ENCODE data around the gene PAPSS2.
"Not testable (repeated sequence)": the region's sequence is repeated elsewhere in the genome, so short reads cannot be mapped to it uniquely, and the experiment has no call there.

PAPSS2 gene

DNA sequence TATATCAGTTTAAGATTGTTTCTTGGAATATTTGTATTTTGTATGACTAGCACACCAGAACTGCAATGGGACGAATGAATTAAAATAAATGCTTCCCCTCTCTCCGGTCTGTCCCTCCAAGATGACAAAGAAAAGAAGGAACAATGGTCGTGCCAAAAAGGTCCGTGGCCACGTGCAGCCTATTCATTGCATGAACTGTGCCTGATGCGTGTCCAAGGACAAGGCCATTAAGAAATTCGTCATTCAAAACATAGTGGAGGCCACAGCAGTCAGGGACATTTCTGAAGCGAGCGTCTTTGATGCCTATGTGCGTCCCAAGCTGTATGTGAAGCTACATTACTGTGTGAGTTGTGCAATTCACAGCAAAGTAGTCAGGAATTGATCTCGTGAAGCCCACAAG lies 17.2 kb upstream of the PAPSS2 start:
- no peak overlapping the region for H3K4me3 ChIP-seq (ENCODE audit: severe bottlenecking)
- H3K9me3 ChIP-seq (ENCODE audit: severe bottlenecking), result no peaks in the 10 kb centered on the region
- no peaks in the 10 kb centered on the region for H3K27me3 ChIP-seq (ENCODE audit: insufficient read depth, poor library complexity, severe bottlenecking)
- no peak overlapping the region for H3K27ac ChIP-seq (ENCODE audit: poor library complexity, severe bottlenecking)
- TF ChIP-seq CTCF (IDR thresholded peaks at IDR 0.05; ENCODE audit: poor library complexity, severe bottlenecking), result no peak
- DNase-seq (ENCODE audit: low spot score) (no peak), ATAC-seq (ENCODE audit: low read depth) (no peak)
- peaks cover 4% of the 10 kb centered on the region for H3K4me1 ChIP-seq (ENCODE audit: insufficient read depth, poor library complexity, severe bottlenecking)
- no peaks in the 10 kb centered on the region for H3K36me3 ChIP-seq (ENCODE audit: low read depth)

DNA sequence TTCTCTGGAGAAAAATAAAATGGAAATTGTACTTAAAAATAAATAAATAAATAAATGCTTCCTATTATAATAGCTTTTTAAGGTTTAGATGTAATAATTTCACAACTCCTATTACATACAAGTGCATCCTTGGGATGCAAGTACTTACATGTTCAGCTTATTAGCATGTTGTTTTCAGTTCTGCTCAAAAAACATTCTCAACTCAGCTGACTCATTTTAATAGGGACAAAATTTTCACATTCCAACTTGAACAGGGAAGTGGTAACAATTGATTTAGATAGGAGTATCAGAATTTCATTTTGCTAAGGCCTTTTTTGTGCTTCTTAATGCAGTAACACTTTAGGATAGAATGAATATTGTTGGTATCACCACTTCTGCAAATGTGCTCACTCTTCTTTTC lies 16.7 kb upstream of the PAPSS2 start:
- ATAC-seq (ENCODE audit: low read depth) (0 out of 3 replicates have a peak, but pooled peaks have one; percentile 19), DNase-seq (ENCODE audit: low spot score) (no peak)
- TF ChIP-seq CTCF (IDR thresholded peaks at IDR 0.05; ENCODE audit: poor library complexity, severe bottlenecking), result no peak
- H3K36me3 ChIP-seq (ENCODE audit: low read depth), result no peaks in the 10 kb centered on the region
- no peaks in the 10 kb centered on the region for H3K9me3 ChIP-seq (ENCODE audit: severe bottlenecking)
- no peak overlapping the region for H3K27ac ChIP-seq (ENCODE audit: poor library complexity, severe bottlenecking)
- H3K4me1 ChIP-seq (ENCODE audit: insufficient read depth, poor library complexity, severe bottlenecking), result peaks cover 4% of the 10 kb centered on the region
- H3K4me3 ChIP-seq (ENCODE audit: severe bottlenecking), result no peak overlapping the region
- no peaks in the 10 kb centered on the region for H3K27me3 ChIP-seq (ENCODE audit: insufficient read depth, poor library complexity, severe bottlenecking)

DNA sequence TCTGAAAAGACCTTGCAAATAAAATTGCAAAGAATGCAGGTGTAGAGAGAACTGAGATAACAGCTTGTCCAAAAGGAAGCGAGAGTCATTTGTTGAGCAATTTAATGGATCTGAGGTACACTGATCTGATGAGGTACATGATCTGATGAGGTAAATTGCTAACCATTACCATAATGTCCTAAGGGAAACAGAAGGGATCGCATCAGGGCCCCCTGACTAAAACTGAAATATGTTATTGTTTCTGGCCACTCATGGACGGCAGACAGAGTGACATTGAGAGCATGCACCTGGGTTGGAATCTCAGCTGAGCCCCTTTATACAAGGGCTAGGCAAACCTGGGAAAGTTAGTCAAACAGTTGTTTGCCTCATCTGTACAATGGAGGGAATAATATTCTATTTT lies 15.8 kb upstream of the PAPSS2 start:
- Histone ChIP-seq H3K36me3 (ENCODE audit: low read depth) (no peaks in the 10 kb centered on the region), H3K4me1 (ENCODE audit: insufficient read depth, poor library complexity, severe bottlenecking) (peaks cover 4% of the 10 kb centered on the region), H3K9me3 (ENCODE audit: severe bottlenecking) (no peaks in the 10 kb centered on the region), H3K4me3 (ENCODE audit: severe bottlenecking) (no peak overlapping the region), H3K27me3 (ENCODE audit: insufficient read depth, poor library complexity, severe bottlenecking) (no peaks in the 10 kb centered on the region), H3K27ac (ENCODE audit: poor library complexity, severe bottlenecking) (no peak overlapping the region)
- no peak for TF ChIP-seq CTCF (IDR thresholded peaks at IDR 0.05; ENCODE audit: poor library complexity, severe bottlenecking)
- ATAC-seq (ENCODE audit: low read depth) (no peak), DNase-seq (ENCODE audit: low spot score) (no peak)

- H3K27me3 ChIP-seq (ENCODE audit: insufficient read depth, poor library complexity, severe bottlenecking); ATAC-seq (ENCODE audit: low read depth); DNase-seq (ENCODE audit: low spot score); H3K4me1 ChIP-seq (ENCODE audit: insufficient read depth, poor library complexity, severe bottlenecking); H3K36me3 ChIP-seq (ENCODE audit: low read depth); H3K4me3 ChIP-seq (ENCODE audit: severe bottlenecking); H3K9me3 ChIP-seq (ENCODE audit: severe bottlenecking); H3K27ac ChIP-seq (ENCODE audit: poor library complexity, severe bottlenecking): not testable (repeated sequence)
These were observed 15.2 kb upstream of the PAPSS2 start for GRCh38 chr10:87644500-87644899.

DNA sequence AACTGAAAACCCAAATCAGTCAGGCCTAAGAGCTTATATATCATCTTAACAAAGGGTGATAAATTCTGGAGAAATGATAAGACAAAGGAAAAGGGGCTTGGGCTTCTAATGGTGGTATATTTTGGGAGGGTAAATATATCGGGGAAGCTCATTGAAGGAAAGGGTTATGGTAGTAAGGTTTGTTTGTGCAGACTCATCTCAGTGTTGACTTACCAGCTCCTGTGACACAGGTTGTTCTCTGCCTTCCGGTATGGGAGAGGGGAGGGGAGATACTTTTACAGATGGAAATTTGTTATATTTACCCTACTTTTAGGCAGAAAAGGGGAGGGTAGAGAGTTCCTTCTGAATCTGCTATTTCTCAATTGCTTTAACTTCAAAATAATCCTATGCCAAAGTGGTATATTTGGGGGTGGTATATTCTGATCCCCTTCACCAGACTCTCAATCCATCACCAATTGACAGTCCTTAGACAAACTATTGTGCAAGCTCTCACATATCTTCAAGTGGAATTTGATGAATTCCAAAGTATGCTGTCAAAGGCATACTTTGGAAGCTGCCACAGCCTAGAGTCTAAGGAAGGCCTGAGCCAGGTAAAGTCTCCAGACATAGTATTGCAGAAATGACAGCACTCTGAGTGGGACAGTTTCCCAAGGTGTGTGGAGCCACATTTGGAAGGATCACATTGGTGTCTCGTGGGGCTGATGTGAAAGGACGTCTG lies 13.3 kb upstream of the PAPSS2 start:
- no peak for DNase-seq (ENCODE audit: low spot score)
- Histone ChIP-seq H3K4me3 (ENCODE audit: severe bottlenecking) (no peak overlapping the region), H3K27me3 (ENCODE audit: insufficient read depth, poor library complexity, severe bottlenecking) (no peaks in the 10 kb centered on the region), H3K4me1 (ENCODE audit: insufficient read depth, poor library complexity, severe bottlenecking) (peaks cover 4% of the 10 kb centered on the region), H3K27ac (ENCODE audit: poor library complexity, severe bottlenecking) (no peak overlapping the region), H3K9me3 (ENCODE audit: severe bottlenecking) (no peaks in the 10 kb centered on the region), H3K36me3 (ENCODE audit: low read depth) (no peaks in the 10 kb centered on the region)
- ATAC-seq (ENCODE audit: low read depth), result no peak; the same call in 2 of the 3 replicates
- no peak for TF ChIP-seq CTCF (IDR thresholded peaks at IDR 0.05; ENCODE audit: poor library complexity, severe bottlenecking)

Data from RWPE2 (cell line).